GM23248 (cell line): ENCODE measurements around the gene FAM110D.

Experiments used
- EZH2 ChIP-seq: fragments of 200-600 bp; sonication (generic); IDR thresholded peaks from 2 replicates; pipeline ENCODE4 v1.6.1; 2018; ENCODE audit warnings: antibody characterized with exemption, mild to moderate bottlenecking; ENCODE audit not compliant: insufficient read depth, poor library complexity, severe bottlenecking
- EZH2phosphoT487 ChIP-seq: fragments of 200-600 bp; sonication (generic); IDR thresholded peaks from 2 replicates; pipeline ENCODE4 v1.6.1; 2018; ENCODE audit warnings: antibody characterized with exemption, moderate library complexity, mild to moderate bottlenecking, low read depth; ENCODE audit not compliant: insufficient read depth

DNA sequence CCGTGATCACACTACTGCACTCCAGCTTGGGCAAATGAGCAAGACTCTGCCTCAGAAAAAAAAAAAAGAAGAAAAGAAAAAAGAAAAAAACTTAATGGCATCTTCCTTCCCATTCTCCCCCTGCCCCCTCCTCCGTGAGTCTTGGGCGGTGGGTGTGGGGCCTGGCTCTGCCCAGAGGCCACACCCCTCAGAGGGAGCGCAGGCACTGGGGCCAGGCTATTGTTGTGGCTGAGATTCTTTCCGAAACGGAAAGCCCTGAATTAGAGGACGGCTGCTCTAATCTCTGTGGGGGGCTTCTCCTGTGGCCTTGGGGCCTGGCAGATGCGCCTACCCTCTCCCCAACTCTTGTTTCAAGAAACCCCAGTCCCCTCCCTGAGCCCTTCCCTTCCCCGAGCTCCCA lies 4.1 kb upstream of the FAM110D start:
- TF ChIP-seq EZH2 (no peak), EZH2phosphoT487 (no peak)
